22Rv1 (cell line): ENCODE data around the gene RPA3.
A peak's percentile ranks its signal among the peaks of the same experiment; 100 is the strongest.

Source experiments
- H3K27ac ChIP-seq: fragments of 450-650 bp; 2 replicates; pipeline ENCODE4 v1.5.1; 2017
- ZFX ChIP-seq: fragments of 450-650 bp; IDR thresholded peaks from 2 replicates; pipeline ENCODE4 v1.6.1; 2017; ENCODE audit warnings: antibody characterized with exemption, borderline replicate concordance
- TF ChIP-seq, protein P1 (sequence below): fragments of 450-650 bp; IDR thresholded peaks from 2 replicates; pipeline ENCODE4 v1.5.1; 2017; ENCODE audit warnings: mild to moderate bottlenecking

The RPA3 gene

DNA sequence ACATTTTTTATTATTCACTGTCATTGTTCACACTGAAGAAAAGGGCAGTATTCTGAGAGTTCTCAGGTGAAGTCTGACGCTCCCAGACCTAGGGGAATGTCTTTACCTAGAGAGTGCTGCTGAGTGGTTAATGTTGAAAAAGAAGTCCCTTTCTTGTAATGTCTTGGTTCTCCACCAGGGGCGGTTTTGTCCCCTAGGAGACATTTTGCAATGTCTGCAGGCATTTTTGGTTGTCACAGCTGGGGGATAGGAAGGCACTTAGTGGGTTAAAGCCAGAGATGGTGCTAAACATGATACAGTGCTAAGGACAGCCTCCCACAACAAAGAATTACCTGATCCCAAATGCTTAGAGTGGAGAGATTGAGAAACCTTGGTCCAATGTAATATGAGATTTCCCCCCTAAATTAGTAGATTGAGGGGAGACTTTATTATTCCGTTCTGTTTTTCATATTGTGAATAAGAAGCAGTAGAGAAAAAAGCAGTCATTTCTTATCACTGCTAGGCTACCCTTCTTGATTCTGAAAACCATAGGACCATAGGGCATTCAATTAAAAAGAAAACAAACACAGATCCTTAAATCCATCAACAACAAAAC is 64.7 kb downstream of the RPA3 start:
- no peak for TF ChIP-seq ZFX
- TF ChIP-seq, protein P1, sequence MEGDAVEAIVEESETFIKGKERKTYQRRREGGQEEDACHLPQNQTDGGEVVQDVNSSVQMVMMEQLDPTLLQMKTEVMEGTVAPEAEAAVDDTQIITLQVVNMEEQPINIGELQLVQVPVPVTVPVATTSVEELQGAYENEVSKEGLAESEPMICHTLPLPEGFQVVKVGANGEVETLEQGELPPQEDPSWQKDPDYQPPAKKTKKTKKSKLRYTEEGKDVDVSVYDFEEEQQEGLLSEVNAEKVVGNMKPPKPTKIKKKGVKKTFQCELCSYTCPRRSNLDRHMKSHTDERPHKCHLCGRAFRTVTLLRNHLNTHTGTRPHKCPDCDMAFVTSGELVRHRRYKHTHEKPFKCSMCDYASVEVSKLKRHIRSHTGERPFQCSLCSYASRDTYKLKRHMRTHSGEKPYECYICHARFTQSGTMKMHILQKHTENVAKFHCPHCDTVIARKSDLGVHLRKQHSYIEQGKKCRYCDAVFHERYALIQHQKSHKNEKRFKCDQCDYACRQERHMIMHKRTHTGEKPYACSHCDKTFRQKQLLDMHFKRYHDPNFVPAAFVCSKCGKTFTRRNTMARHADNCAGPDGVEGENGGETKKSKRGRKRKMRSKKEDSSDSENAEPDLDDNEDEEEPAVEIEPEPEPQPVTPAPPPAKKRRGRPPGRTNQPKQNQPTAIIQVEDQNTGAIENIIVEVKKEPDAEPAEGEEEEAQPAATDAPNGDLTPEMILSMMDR: peak; percentile 84
- H3K27ac ChIP-seq: no peak overlapping the region

DNA sequence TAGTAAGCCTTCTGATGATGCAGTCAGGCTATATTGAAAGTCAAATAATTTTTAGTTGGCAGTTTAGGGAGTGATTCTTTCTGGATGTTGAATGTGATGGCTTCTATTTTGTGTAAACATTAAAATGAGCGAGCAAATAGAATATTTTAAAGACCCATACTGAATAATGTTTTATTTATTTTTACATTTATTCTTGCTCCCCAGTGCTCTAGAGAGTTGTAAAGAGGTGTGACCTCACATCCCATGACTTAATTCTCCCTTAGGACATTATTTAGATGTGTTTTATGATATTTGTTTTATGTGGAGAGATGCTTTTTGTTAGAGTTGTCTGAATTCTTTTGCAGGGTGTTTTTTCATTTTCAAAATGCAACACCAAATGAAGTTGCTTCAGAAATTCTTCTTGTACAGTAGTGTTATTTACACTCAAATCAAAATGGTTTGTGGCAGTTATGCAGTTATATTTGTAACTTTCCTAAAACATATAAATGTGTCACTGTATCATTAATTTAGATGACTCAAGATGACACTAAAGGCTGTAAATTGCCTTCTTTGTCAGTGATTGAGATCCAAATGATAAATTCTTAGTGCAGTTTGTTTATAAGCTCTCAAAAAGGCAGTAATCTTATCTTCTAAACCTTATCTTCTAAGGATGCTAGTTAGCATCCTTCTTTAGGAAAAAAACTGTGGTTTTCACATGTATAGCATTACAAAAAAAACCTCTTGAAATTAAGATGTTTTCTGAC is 65.4 kb downstream of the RPA3 start:
- no peak overlapping the region for H3K27ac ChIP-seq
- TF ChIP-seq, protein P1: no peak

DNA sequence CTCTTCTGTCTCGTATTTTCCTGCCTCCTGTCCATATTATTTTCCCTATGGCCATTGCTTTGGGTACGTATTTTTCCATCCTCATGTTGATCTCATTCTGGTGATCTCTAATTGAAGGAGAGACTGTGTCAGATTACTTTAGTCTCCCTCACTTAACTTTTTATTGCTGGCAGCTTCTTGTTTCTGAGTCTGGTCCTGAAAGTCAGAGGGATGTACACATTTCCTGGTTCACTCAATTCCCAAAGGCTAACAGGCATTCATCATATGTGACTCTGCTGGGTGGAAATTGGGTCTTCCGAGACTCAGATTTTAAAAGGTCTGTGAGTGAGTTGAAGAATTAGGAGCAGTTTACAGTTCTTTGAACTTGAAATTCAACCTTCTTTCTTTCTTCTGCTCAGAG is 66.9 kb downstream of the RPA3 start:
- TF ChIP-seq, protein P1: no peak
- no peak for TF ChIP-seq ZFX
- H3K27ac ChIP-seq: no peak overlapping the region

GRCh38 chr7:7650682-7651206 is 67.7 kb downstream of the RPA3 start:
- no peak overlapping the region for H3K27ac ChIP-seq

GRCh38 chr7:7647495-7648036 is 70.8 kb downstream of the RPA3 start:
- TF ChIP-seq, protein P1: no peak
- TF ChIP-seq ZFX: no peak
- no peak overlapping the region for H3K27ac ChIP-seq

More at GRCh38 chr7:7650682-7651206, 67.7 kb downstream of the RPA3 start:
- TF ChIP-seq, protein P1: no peak
- no peak for TF ChIP-seq ZFX

GRCh38 chr7:7642081-7642480 is 76.3 kb downstream of the RPA3 start:
- TF ChIP-seq ZFX: no peak
- TF ChIP-seq, protein P1: no peak
- peak overlapping the region; percentile 79 for H3K27ac ChIP-seq
